ENCODE data around the gene TTLL11.

DNA sequence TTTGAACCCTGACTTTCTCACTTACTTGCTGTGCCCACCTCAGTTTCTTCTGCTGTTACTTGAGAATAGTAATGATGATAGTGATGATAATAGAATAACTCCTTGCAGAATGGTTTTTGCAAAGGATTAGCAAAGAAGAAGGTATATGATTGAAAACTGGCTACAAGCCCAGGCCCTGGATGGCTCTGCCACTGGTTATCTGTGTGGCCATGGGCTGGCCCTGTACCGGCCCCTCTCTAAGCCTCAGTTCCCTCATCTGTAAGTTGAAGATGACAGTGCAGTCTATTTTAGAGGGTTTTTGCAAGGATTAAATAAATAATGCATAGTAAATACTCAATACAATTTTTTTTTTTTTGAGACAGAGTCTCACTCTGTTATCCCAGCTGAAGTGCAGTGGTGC is 6.2 kb downstream of the TTLL11 start:
- no peak for TF ChIP-seq YY1 (IDR thresholded peaks at IDR 0.05; ENCODE audit: low read depth)
- no peak for TF ChIP-seq FOXM1 (IDR thresholded peaks at IDR 0.05; ENCODE audit: borderline replicate concordance, low read depth)
- TF ChIP-seq ZBTB7A (IDR thresholded peaks at IDR 0.05; ENCODE audit: low read depth), result no peak
- TF ChIP-seq REST (IDR thresholded peaks at IDR 0.05; ENCODE audit: low read depth), result no peak
- no peak for TF ChIP-seq EP300 (IDR thresholded peaks at IDR 0.05; ENCODE audit: borderline replicate concordance)
- no peak for TF ChIP-seq EGR1 (IDR thresholded peaks at IDR 0.05)
- no peak for TF ChIP-seq RAD21 (IDR thresholded peaks at IDR 0.05; ENCODE audit: low read depth)
- TF ChIP-seq USF1 (IDR thresholded peaks at IDR 0.05), result no peak

Data from Ishikawa (cell line).